Muscle layer of colon (tissue), 2 donors: ENCODE results near the gene FRZB.

Source experiments
- H3K27ac ChIP-seq: one replicate; pipeline ENCODE4 v1.7.0; 2013; ENCODE audit warnings: low read depth, mild to moderate bottlenecking, low read length, moderate library complexity
- H3K27me3 ChIP-seq, 2 donors: one replicate each; pipeline ENCODE4 v1.7.0; 2013; ENCODE audit warnings: low read length in 2 of 2, mild to moderate bottlenecking in 2 of 2; ENCODE audit not compliant: insufficient read depth in 2 of 2, control insufficient read depth in 1 of 2
- H3K36me3 ChIP-seq: one replicate; pipeline ENCODE4 v1.7.0; 2013; ENCODE audit warnings: mild to moderate bottlenecking, low read length; ENCODE audit not compliant: insufficient read depth
- H3K4me1 ChIP-seq: one replicate; pipeline ENCODE4 v1.7.0; 2013; ENCODE audit warnings: mild to moderate bottlenecking, low read length; ENCODE audit not compliant: insufficient read depth
- H3K4me3 ChIP-seq, 2 donors: one replicate each; pipeline ENCODE4 v1.7.0; 2013; ENCODE audit warnings: low read length in 2 of 2, low read depth in 1 of 2, mild to moderate bottlenecking in 1 of 2, moderate library complexity in 1 of 2
- H3K9ac ChIP-seq: one replicate; pipeline ENCODE4 v1.7.0; 2013; ENCODE audit warnings: low read length
- H3K9me3 ChIP-seq: one replicate; pipeline ENCODE4 v1.7.0; 2013; ENCODE audit warnings: mild to moderate bottlenecking, low read length
- donor health status: abdominal sarcoma.
- donor health status: Adenocarcinoma of cecum.

Gene FRZB

GRCh38 chr2:182863642-182864041 is 2.8 kb downstream of the FRZB start:
- Histone ChIP-seq H3K4me1 (peaks cover 19% of the 10 kb centered on the region), H3K9ac (no peak overlapping the region), H3K27me3 (peaks cover 0 to 4% of the 10 kb centered on the region in 2 donors), H3K27ac (no peak overlapping the region), H3K9me3 (no peaks in the 10 kb centered on the region), H3K36me3 (no peaks in the 10 kb centered on the region), H3K4me3 (no peak overlapping the region)

DNA sequence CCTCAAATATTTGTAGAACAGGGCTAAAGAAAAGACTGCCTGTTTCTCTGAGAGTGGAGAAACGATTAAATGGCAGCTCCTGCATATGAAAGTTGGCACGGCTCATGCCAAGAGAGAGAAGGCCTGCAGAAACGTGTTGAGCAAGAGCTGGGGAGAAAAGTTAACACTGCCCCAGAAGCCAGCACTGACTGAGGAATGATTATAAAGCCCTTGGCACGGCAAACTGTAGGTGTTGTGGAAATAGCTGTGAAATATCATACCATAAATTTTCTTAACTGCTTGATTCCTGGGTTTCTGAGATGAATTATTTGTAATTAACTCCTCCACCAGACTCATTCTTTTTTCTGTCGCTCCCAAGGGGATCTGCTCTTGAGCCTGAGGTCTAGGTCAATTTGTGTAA is 4.3 kb downstream of the FRZB start:
- no peaks in the 10 kb centered on the region for H3K9me3 ChIP-seq
- peak overlapping the region; percentile 28 for H3K27ac ChIP-seq
- H3K27me3 ChIP-seq: peaks cover 0 to under 1% of the 10 kb centered on the region in 2 donors
- peaks cover 14% of the 10 kb centered on the region for H3K4me1 ChIP-seq
- no peak overlapping the region for H3K4me3 ChIP-seq
- no peak overlapping the region for H3K9ac ChIP-seq
- H3K36me3 ChIP-seq: no peaks in the 10 kb centered on the region

- Histone ChIP-seq H3K4me1 (peaks cover 13% of the 10 kb centered on the region), H3K36me3 (no peaks in the 10 kb centered on the region), H3K9me3 (no peaks in the 10 kb centered on the region), H3K27me3 (no peaks in the 10 kb centered on the region), H3K27ac (no peak overlapping the region), H3K4me3 (no peak overlapping the region), H3K9ac (no peak overlapping the region)
These were observed 5.6 kb downstream of the FRZB start for GRCh38 chr2:182860858-182861257.

DNA sequence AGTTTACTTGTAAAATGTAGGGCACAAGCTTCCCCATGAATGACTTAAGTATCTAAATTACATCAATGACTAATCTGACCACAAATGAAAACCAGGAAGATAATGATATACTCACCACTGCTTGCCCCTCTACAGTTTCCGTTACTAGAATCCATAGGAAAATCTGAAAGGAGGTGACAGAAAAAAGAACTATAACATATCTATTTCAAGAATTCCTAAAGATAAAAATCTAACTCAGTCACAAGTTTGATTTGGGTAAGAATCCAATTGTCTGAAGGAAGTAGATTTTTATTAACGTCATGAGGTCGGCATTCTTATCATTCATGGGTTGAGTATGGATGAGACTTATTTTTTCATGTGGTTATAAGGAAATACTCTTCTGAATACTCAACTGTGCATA is 7.8 kb downstream of the FRZB start:
- Histone ChIP-seq H3K27ac (no peak overlapping the region), H3K36me3 (no peaks in the 10 kb centered on the region), H3K9me3 (no peaks in the 10 kb centered on the region), H3K27me3 (no peaks in the 10 kb centered on the region), H3K4me3 (no peak overlapping the region), H3K4me1 (peaks cover 13% of the 10 kb centered on the region), H3K9ac (no peak overlapping the region)

DNA sequence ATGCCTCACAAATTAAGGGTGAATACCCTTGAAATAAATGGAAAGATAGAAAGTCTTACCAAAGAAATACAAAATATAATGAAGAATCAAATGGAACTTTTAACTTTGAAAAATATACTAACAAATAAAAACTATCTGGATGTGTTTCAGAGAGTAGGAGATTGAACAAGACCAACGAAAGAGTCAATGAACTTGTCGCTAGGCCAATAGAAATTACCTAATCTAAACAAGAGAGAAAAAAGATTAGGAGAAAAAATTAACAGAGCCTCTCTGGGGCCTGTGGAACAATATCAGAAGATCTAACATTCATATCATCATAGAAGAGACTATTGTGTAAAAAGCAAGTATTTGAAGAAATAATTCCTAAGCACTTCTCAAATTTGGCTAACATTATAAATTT is 11.1 kb downstream of the FRZB start:
- no peak overlapping the region for H3K9ac ChIP-seq
- H3K9me3 ChIP-seq: no peaks in the 10 kb centered on the region
- peaks cover 9% of the 10 kb centered on the region for H3K4me1 ChIP-seq
- no peak overlapping the region for H3K27ac ChIP-seq
- no peaks in the 10 kb centered on the region for H3K36me3 ChIP-seq
- no peak overlapping the region for H3K4me3 ChIP-seq
- no peaks in the 10 kb centered on the region for H3K27me3 ChIP-seq

GRCh38 chr2:182854375-182855105 is 11.9 kb downstream of the FRZB start:
- H3K36me3 ChIP-seq: no peaks in the 10 kb centered on the region
- H3K27me3 ChIP-seq: no peaks in the 10 kb centered on the region
- peaks cover 9% of the 10 kb centered on the region for H3K4me1 ChIP-seq
- no peaks in the 10 kb centered on the region for H3K9me3 ChIP-seq
- no peak overlapping the region for H3K9ac ChIP-seq
- no peak overlapping the region for H3K27ac ChIP-seq
- H3K4me3 ChIP-seq: no peak overlapping the region

DNA sequence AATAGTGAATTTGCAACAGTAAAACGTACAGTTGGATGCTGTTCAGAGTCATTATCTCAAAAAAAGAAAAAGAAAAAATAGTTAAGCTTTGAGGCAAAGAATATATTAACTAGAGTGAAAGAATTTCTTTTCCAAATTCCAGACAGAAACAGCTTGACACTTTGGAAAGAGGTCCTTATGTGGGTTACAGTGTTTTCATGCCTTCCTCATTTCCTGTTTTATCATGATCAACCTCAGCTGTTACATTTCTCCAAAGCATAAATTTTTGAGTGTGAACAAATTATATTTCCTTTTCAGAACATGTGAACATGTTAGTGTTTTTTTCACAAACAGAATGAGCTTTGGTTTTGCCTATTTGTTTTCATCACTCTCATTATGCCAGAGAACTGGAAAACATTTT is 13.6 kb downstream of the FRZB start:
- H3K9ac ChIP-seq: no peak overlapping the region
- H3K9me3 ChIP-seq: no peaks in the 10 kb centered on the region
- H3K36me3 ChIP-seq: no peaks in the 10 kb centered on the region
- H3K4me1 ChIP-seq: peaks cover 9% of the 10 kb centered on the region
- no peak overlapping the region for H3K27ac ChIP-seq
- no peak overlapping the region for H3K4me3 ChIP-seq
- no peaks in the 10 kb centered on the region for H3K27me3 ChIP-seq

GRCh38 chr2:182852090-182852489 is 14.3 kb downstream of the FRZB start:
- Histone ChIP-seq H3K36me3 (no peaks in the 10 kb centered on the region), H3K9ac (no peak overlapping the region), H3K27ac (no peak overlapping the region), H3K4me1 (peaks cover 9% of the 10 kb centered on the region), H3K4me3 (no peak overlapping the region), H3K27me3 (no peaks in the 10 kb centered on the region), H3K9me3 (no peaks in the 10 kb centered on the region)

- Histone ChIP-seq H3K27me3 (no peaks in the 10 kb centered on the region), H3K4me1 (peaks cover 5% of the 10 kb centered on the region), H3K4me3 (peak overlapping the region in 1 of 2 donors; percentile 5), H3K9ac (no peak overlapping the region), H3K27ac (peak overlapping the region; percentile 48), H3K36me3 (no peaks in the 10 kb centered on the region), H3K9me3 (no peaks in the 10 kb centered on the region)
These were observed 20.5 kb downstream of the FRZB start for GRCh38 chr2:182845794-182846417.

- Histone ChIP-seq H3K9ac (no peak overlapping the region), H3K4me3 (no peak overlapping the region), H3K36me3 (no peaks in the 10 kb centered on the region), H3K4me1 (no peaks in the 10 kb centered on the region), H3K27ac (no peak overlapping the region), H3K27me3 (no peaks in the 10 kb centered on the region), H3K9me3 (no peaks in the 10 kb centered on the region)
These were observed 30.0 kb downstream of the FRZB start for GRCh38 chr2:182836451-182836850.

DNA sequence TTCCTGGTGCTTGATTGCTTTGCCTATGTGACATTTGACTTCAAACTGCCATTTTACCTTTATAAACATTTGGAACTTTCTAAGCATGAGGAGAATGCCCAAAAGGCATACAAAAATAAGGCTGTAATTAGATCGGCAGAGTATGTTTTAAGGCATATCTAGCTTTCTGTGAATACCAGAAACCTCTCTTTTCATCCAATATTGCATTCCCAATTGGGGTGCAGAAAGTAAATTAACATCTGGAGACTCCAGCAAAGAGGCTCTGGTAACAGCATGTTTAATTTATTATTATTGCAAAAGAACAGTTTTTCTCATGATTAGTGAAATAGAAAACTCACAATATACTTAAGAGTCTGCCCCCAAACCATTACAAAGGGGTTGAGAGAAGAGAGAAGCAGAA is 32.1 kb downstream of the FRZB start:
- no peak overlapping the region for H3K4me3 ChIP-seq
- H3K4me1 ChIP-seq: no peaks in the 10 kb centered on the region
- no peak overlapping the region for H3K9ac ChIP-seq
- no peak overlapping the region for H3K27ac ChIP-seq
- H3K36me3 ChIP-seq: no peaks in the 10 kb centered on the region
- no peaks in the 10 kb centered on the region for H3K9me3 ChIP-seq
- H3K27me3 ChIP-seq: no peaks in the 10 kb centered on the region
